ENCODE data around the gene KLHL8. TPM values are rescaled to one million over a fixed set of nuclear protein-coding genes. Genes with fewer than 3 reads are reported as not detected.

Gene KLHL8
- total RNA-seq, 1 donor from 2014 or later: 36.0 TPM

- peaks cover 9 to 27% (median 20%) of the 10 kb centered on the region in 3 donors for H3K36me3 ChIP-seq (ENCODE audit: control insufficient read depth in 3 of 3, insufficient read depth in 3 of 3, low read length in 3 of 3)
- peak overlapping the region in 1 of 3 donors; percentile 4 for H3K9ac ChIP-seq (ENCODE audit: low read depth in 1 of 3, low read length in 3 of 3)
- H3K27me3 ChIP-seq (ENCODE audit: control insufficient read depth in 3 of 3, insufficient read depth in 3 of 3, low read length in 3 of 3): no peaks in the 10 kb centered on the region
- no peak overlapping the region for H3K4me3 ChIP-seq (ENCODE audit: low read length in 3 of 3)
- H3K4me1 ChIP-seq (ENCODE audit: control insufficient read depth in 3 of 3, insufficient read depth in 3 of 3, low read length in 3 of 3): peaks cover 61 to 69% (median 66%) of the 10 kb centered on the region in 3 donors
- H3K27ac ChIP-seq (ENCODE audit: low read depth, low read length): peak overlapping the region; percentile 87
- H3K9me3 ChIP-seq (ENCODE audit: control insufficient read depth in 3 of 3, low read length in 3 of 3): no peaks in the 10 kb centered on the region
Observed at GRCh38 chr4:87118421-87118820, 102.0 kb downstream of the KLHL8 start.

GRCh38 chr4:87117732-87118075 lies 102.7 kb downstream of the KLHL8 start:
- Histone ChIP-seq H3K36me3 (ENCODE audit: control insufficient read depth in 3 of 3, insufficient read depth in 3 of 3, low read length in 3 of 3) (peaks cover 11 to 32% (median 26%) of the 10 kb centered on the region in 3 donors), H3K27me3 (ENCODE audit: control insufficient read depth in 3 of 3, insufficient read depth in 3 of 3, low read length in 3 of 3) (no peaks in the 10 kb centered on the region), H3K9me3 (ENCODE audit: control insufficient read depth in 3 of 3, low read length in 3 of 3) (no peaks in the 10 kb centered on the region), H3K4me1 (ENCODE audit: control insufficient read depth in 3 of 3, insufficient read depth in 3 of 3, low read length in 3 of 3) (peaks cover 57 to 66% (median 59%) of the 10 kb centered on the region in 3 donors), H3K9ac (ENCODE audit: low read depth in 1 of 3, low read length in 3 of 3) (peak overlapping the region in 2 of 3 donors; percentile 45 to 63), H3K4me3 (ENCODE audit: low read length in 3 of 3) (no peak overlapping the region), H3K27ac (ENCODE audit: low read depth, low read length) (peak overlapping the region; percentile 65)

GRCh38 chr4:87117051-87117731 lies 103.2 kb downstream of the KLHL8 start:
- H3K9me3 ChIP-seq (ENCODE audit: control insufficient read depth in 3 of 3, low read length in 3 of 3): no peaks in the 10 kb centered on the region
- peaks cover 53 to 62% (median 56%) of the 10 kb centered on the region in 3 donors for H3K4me1 ChIP-seq (ENCODE audit: control insufficient read depth in 3 of 3, insufficient read depth in 3 of 3, low read length in 3 of 3)
- peak overlapping the region in 1 of 3 donors; percentile 37 for H3K4me3 ChIP-seq (ENCODE audit: low read length in 3 of 3)
- peak overlapping the region in 2 of 3 donors; percentile 45 to 63 for H3K9ac ChIP-seq (ENCODE audit: low read depth in 1 of 3, low read length in 3 of 3)
- H3K36me3 ChIP-seq (ENCODE audit: control insufficient read depth in 3 of 3, insufficient read depth in 3 of 3, low read length in 3 of 3): peaks cover 11 to 32% (median 27%) of the 10 kb centered on the region in 3 donors
- peak overlapping the region; percentile 65 for H3K27ac ChIP-seq (ENCODE audit: low read depth, low read length)
- no peaks in the 10 kb centered on the region for H3K27me3 ChIP-seq (ENCODE audit: control insufficient read depth in 3 of 3, insufficient read depth in 3 of 3, low read length in 3 of 3)

- H3K9ac ChIP-seq (ENCODE audit: low read depth in 1 of 3, low read length in 3 of 3): peak overlapping the region in 1 of 3 donors; percentile 14
- peaks cover 15 to 38% (median 34%) of the 10 kb centered on the region in 3 donors for H3K36me3 ChIP-seq (ENCODE audit: control insufficient read depth in 3 of 3, insufficient read depth in 3 of 3, low read length in 3 of 3)
- no peaks in the 10 kb centered on the region for H3K27me3 ChIP-seq (ENCODE audit: control insufficient read depth in 3 of 3, insufficient read depth in 3 of 3, low read length in 3 of 3)
- no peaks in the 10 kb centered on the region for H3K9me3 ChIP-seq (ENCODE audit: control insufficient read depth in 3 of 3, low read length in 3 of 3)
- H3K27ac ChIP-seq (ENCODE audit: low read depth, low read length): peak overlapping the region; percentile 65
- no peak overlapping the region for H3K4me3 ChIP-seq (ENCODE audit: low read length in 3 of 3)
- peaks cover 44 to 53% (median 52%) of the 10 kb centered on the region in 3 donors for H3K4me1 ChIP-seq (ENCODE audit: control insufficient read depth in 3 of 3, insufficient read depth in 3 of 3, low read length in 3 of 3)
Observed at GRCh38 chr4:87116231-87116630, 104.2 kb downstream of the KLHL8 start.

GRCh38 chr4:87114245-87115062 lies 106.0 kb downstream of the KLHL8 start:
- Histone ChIP-seq H3K27ac (ENCODE audit: low read depth, low read length) (no peak overlapping the region), H3K9ac (ENCODE audit: low read depth in 1 of 3, low read length in 3 of 3) (no peak overlapping the region), H3K27me3 (ENCODE audit: control insufficient read depth in 3 of 3, insufficient read depth in 3 of 3, low read length in 3 of 3) (no peaks in the 10 kb centered on the region), H3K36me3 (ENCODE audit: control insufficient read depth in 3 of 3, insufficient read depth in 3 of 3, low read length in 3 of 3) (peaks cover 15 to 35% (median 34%) of the 10 kb centered on the region in 3 donors), H3K4me3 (ENCODE audit: low read length in 3 of 3) (no peak overlapping the region), H3K9me3 (ENCODE audit: control insufficient read depth in 3 of 3, low read length in 3 of 3) (no peaks in the 10 kb centered on the region), H3K4me1 (ENCODE audit: control insufficient read depth in 3 of 3, insufficient read depth in 3 of 3, low read length in 3 of 3) (peaks cover 28 to 40% (median 37%) of the 10 kb centered on the region in 3 donors)

- Histone ChIP-seq H3K27me3 (ENCODE audit: control insufficient read depth in 3 of 3, insufficient read depth in 3 of 3, low read length in 3 of 3) (no peaks in the 10 kb centered on the region), H3K4me3 (ENCODE audit: low read length in 3 of 3) (no peak overlapping the region), H3K9me3 (ENCODE audit: control insufficient read depth in 3 of 3, low read length in 3 of 3) (no peaks in the 10 kb centered on the region), H3K27ac (ENCODE audit: low read depth, low read length) (peak overlapping the region; percentile 6), H3K9ac (ENCODE audit: low read depth in 1 of 3, low read length in 3 of 3) (no peak overlapping the region), H3K4me1 (ENCODE audit: control insufficient read depth in 3 of 3, insufficient read depth in 3 of 3, low read length in 3 of 3) (peaks cover 30 to 42% (median 37%) of the 10 kb centered on the region in 3 donors), H3K36me3 (ENCODE audit: control insufficient read depth in 3 of 3, insufficient read depth in 3 of 3, low read length in 3 of 3) (peaks cover 15 to 34% (median 33%) of the 10 kb centered on the region in 3 donors)
Observed at GRCh38 chr4:87112063-87112462, 108.4 kb downstream of the KLHL8 start.

Other genes starting within 250 kb of the KLHL8 start
- gene HSD17B13, start 102.3 kb upstream of the KLHL8 start, total RNA-seq: not detected
- gene HSD17B11, start 170.6 kb upstream of the KLHL8 start, total RNA-seq: 28.2 TPM
- 15.7 TPM for gene NUDT9, start 202.0 kb upstream of the KLHL8 start, total RNA-seq